Germinal center (tissue), 1 donor: ENCODE measurements around the gene LILRA5.
"Not testable (repeated sequence)": the region's sequence is repeated elsewhere in the genome, so short reads cannot be mapped to it uniquely, and the experiment has no call there.

Experiments
- DNase-seq: peaks from one replicate; pipeline ENCODE4 v3.0.0; 2012; ENCODE audit warnings: mixed read lengths, low spot score

The LILRA5 gene

DNA sequence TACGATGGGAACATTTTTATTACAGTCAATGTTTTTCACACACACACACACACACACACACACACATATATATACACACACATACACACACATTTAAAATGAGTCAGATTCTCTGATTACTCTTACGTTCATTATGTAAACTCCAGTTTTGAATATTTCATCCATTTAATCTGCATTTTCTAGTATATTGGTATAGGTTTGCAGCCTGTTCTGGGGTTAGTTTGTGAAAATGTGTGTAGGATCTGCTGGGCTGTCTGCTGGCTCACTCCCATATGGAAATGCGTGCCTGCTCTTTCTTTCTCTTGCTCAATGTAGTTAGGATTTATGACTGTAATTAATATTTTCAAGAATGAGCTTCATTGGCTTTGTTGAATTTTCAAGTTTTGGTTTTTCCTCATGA lies 39.1 kb downstream of the LILRA5 start:
- no peak for DNase-seq

DNA sequence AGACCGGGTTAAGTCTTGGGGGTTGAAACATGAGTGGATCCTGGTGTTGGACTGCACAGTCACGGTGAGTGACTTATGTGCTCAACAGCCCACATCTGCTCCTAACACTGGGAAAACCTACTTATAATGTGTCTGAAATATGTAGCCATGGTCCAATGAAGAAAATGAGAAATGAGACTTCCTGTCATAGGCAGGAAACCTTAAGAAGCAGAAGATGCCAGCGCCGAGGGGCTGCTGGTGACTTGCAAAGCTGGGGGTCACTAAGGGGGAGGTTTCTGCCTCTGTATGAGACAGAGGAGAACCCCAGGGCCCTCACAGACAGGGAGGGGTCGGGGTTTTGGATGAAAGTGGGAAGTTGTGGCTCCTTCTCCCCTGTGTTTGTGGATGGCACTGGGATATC lies 40.8 kb downstream of the LILRA5 start:
- not testable (repeated sequence) for DNase-seq

DNA sequence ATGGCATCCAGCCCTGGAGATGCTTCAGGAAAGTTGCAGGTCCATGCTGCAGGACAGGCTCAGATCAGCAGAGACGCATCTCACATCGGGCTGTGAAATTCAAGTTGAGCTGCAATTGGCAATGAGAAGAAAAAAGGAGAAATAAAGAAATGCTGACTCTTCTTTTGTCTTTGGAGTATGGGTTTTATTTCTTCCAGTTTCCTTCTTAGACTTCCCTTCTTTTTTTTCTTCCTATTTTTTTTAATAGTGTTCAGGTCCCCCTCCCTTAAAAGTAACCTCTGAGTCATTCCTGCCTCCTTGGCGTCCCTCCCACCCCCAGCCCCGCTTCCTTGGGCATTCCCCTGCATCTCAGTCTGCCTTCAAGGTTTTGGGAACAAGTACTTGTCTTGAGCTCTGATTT lies 41.4 kb downstream of the LILRA5 start:
- not testable (repeated sequence) for DNase-seq

DNA sequence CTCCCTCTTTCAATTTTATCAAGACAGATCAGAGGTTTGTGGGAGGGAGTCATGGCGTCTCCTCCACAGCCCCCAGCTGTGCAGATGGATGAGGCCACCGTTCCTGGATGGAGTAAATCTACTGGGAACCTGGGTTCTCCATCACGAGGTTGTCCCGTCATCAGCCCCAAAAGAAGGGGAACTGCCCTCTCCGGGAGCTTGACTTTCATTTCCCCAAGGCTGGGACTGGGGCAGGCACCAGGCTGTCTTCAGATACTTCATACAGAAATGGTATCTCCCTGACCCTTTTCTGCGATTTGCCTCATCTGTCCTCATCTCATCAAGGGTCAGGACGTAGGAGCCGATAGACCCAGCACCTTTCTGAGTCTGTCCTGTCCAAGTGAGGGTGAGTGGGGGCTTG lies 41.9 kb downstream of the LILRA5 start:
- DNase-seq = no peak

DNA sequence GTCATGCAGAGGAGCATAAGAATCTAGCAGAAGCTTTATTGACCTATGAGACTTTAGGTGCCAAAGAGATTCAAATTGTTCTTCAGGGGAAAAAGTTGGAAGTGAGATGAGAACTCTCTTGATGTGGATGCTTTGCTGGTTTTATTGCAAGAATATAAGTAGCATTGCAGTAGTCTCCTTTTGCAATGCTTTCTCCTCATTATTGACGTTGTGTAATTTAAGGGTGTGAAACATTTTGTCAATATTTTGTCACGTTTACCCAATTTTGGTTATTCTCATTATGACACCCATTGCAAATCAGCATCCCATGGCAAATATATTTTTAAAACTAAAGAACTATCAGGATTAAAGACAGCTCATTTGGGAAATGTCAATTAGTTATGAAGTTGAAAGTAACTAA lies 44.0 kb downstream of the LILRA5 start:
- DNase-seq = no peak

DNA sequence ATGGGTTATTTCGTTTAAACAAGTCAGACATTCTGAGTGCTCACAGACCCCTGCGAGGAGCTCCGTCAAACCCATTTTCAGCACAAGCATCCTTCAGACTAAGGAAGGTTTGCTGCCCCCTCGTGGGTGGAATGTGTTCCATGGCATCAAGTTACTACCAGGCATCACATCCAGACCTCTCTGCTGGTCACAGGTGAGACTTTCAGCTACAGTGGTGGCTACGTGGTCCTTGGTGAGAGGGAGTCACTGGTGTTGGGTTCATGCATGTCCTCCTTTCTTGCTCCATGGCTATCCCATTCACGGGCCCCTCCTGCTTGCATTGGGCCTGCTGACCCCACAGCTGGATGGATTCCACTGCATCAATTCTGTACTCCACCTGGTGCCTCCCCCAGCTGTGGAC lies 46.8 kb downstream of the LILRA5 start:
- peak; percentile 60 for DNase-seq

DNA sequence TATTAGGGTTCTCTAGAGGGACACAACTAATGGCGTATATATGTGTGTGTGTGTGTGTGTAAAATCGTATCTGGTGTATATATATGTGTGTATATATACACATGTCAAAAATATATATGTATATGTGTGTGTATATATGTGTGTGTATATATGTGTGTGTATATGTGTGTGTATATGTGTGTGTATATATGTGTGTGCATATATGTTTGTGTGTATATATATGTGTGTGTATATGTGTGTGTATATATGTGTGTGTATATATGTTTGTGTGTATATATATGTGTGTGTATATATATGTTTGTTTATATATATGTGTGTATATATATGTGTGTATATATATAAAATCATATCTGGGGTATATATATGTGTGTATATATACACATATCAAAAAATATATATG lies 50.5 kb downstream of the LILRA5 start:
- DNase-seq = no peak

DNA sequence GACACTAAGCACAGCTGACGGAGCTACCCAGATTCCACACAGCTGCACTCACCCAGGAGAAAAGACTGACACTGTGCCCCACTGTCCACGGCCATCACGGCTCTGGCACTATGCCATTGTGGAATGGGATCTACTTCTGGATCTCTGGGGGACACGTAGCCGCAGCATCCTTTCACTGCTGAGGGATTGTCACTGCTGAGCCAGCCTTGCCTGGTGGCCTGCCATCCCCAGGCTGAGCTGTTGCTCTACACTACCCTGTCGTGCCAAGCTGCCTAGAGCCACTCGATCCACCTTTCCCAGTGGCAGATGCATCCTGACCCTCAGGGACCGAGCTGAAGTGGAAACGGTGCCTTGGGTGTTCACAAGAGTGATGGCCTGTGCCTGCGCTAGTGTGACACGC lies 50.9 kb downstream of the LILRA5 start:
- no peak for DNase-seq

DNA sequence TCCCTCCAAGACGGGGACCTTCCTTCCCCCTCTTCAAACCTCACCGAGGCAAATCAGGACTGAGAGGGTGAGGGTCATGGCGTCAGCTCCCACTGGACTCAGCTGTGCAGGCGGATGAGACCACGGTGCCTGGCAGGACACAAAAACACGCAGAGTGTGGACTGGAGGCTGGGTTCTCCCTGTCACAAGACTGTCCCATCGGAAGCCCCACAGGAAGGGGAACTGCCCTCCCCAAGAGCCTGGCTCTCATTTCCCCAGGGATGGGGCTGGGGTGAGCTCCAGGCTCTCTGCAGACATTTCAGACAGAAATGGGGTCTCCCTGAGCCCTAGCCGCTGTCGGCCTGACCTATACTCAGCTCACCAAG lies 55.9 kb downstream of the LILRA5 start, which contains the start of gene LILRB5:
TSS of gene LILRB5 (minus strand) at position 158 of the 365 bp plus-strand sequence. CDS start at position 78, 80 bp downstream.
- DNase-seq = no peak
